K562 (cell line): ENCODE measurements around the gene PDGFC. TPM values are rescaled to one million over a fixed set of nuclear protein-coding genes. Genes with fewer than 3 reads are reported as not detected.

Experiments used
- ATAC-seq: fragments of 200-7000 bp; cut with Tn5 transposase; 3 replicates; pipeline ENCODE4 v1.9.1; 2020; ENCODE audit warnings: moderate library complexity
- BruUV-seq: library from RNA; stranded (reverse); fragments of 400-500 nt; replicated peaks from 2 replicates; lab custom pipeline; 2021; lab: Mats Ljungman, UMichigan
- CTCF ChIA-PET: fragments of 300-600 bp; formaldehyde crosslinking; extraction: SDS; loops from one replicate; lab custom pipeline; 2021; ENCODE audit warnings: low intra/inter-chr PET ratio; lab: Yijun Ruan, JAX
- POLR2A ChIA-PET: fragments of 300-600, 350-650 bp; sonication (Branson Sonifier 250); formaldehyde crosslinking; extraction: SDS; loops from one replicate; lab custom pipeline; 2021; ENCODE audit warnings: antibody characterized with exemption, inconsistent platforms; lab: Yijun Ruan, JAX
- DNase-seq, 4 experiments: peaks; one replicate each; pipeline versions ENCODE4 v3.0.0 to v3.0.0-alpha.2; 2011 to 2018; ENCODE audit warnings: low spot score in 3 of 4, mixed read lengths in 3 of 4; ENCODE audit errors: extremely low read depth in 1 of 4
- FAIRE-seq: peaks from 2 replicates; lab custom pipeline; 2011; peaks lifted over from hg19 to GRCh38; lab: Jason Lieb, UNC
- H2AFZ ChIP-seq: 2 replicates; pipeline ENCODE4 v1.6.0; 2011; ENCODE audit warnings: low read depth, low read length, control low read depth, inconsistent platforms
- H3K27ac ChIP-seq: fragments of 200-600 bp; 3 replicates; pipeline ENCODE4 v1.8.0; 2011; ENCODE audit warnings: low read depth, mild to moderate bottlenecking, control low read depth, inconsistent platforms, low read length, moderate library complexity, mixed read lengths; ENCODE audit errors: extremely low read depth
- H3K27me3 ChIP-seq, 2 experiments: fragments of 300-600 bp in 1 of 2; 2 replicates in 1 of 2; 3 replicates in 1 of 2; pipeline versions ENCODE4 v1.6.0 to v1.8.0; 2011; ENCODE audit warnings: inconsistent platforms in 2 of 2, low read length in 2 of 2, mild to moderate bottlenecking in 1 of 2, mixed read lengths in 1 of 2, moderate library complexity in 1 of 2; ENCODE audit not compliant: control insufficient read depth in 2 of 2, insufficient read depth in 2 of 2
- H3K36me3 ChIP-seq: fragments of 300-600 bp; 3 replicates; pipeline ENCODE4 v1.8.0; 2011; ENCODE audit warnings: mild to moderate bottlenecking, low read length, inconsistent platforms; ENCODE audit not compliant: control insufficient read depth, insufficient read depth
- H3K4me1 ChIP-seq, 2 experiments: fragments of 200-600 bp in 1 of 2; replicated peaks in 1 of 2; 2 replicates in 1 of 2; 3 replicates in 1 of 2; pipeline versions ENCODE4 v1.5.1 to v1.8.0; 2011; ENCODE audit warnings: inconsistent platforms in 2 of 2, low read length in 2 of 2, mild to moderate bottlenecking in 1 of 2, mixed read lengths in 1 of 2, moderate library complexity in 1 of 2; ENCODE audit not compliant: control insufficient read depth in 2 of 2, insufficient read depth in 2 of 2
- H3K4me2 ChIP-seq: 2 replicates; pipeline ENCODE4 v1.6.1; 2011; ENCODE audit warnings: low read length, control low read depth, inconsistent platforms, mixed read lengths; ENCODE audit not compliant: insufficient read depth
- H3K4me3 ChIP-seq: fragments of 200-600 bp; sonication (generic), shearing (Covaris generic); 2 replicates; pipeline ENCODE4 v1.5.1; 2016; ENCODE audit warnings: control low read depth, inconsistent platforms
- H3K79me2 ChIP-seq: fragments of 200-600 bp; 3 replicates; pipeline ENCODE4 v1.8.0; 2011; ENCODE audit warnings: low read length, inconsistent platforms; ENCODE audit not compliant: control insufficient read depth, insufficient read depth
- H3K9ac ChIP-seq, 2 experiments: 2 replicates each; pipeline versions ENCODE4 v1.6.0 to v1.6.1; 2011; ENCODE audit warnings: low read depth in 2 of 2, low read length in 2 of 2, control low read depth in 1 of 2, inconsistent platforms in 1 of 2, mild to moderate bottlenecking in 1 of 2, mixed read lengths in 1 of 2; ENCODE audit not compliant: insufficient read depth in 1 of 2
- H3K9me1 ChIP-seq: one replicate; pipeline ENCODE4 v1.6.0; 2011; ENCODE audit warnings: inconsistent platforms, mild to moderate bottlenecking, low read length, moderate library complexity; ENCODE audit not compliant: control insufficient read depth, insufficient read depth
- H3K9me3 ChIP-seq: replicated peaks from 2 replicates; pipeline ENCODE4 v1.5.1; 2011; ENCODE audit warnings: low read depth, low read length, inconsistent platforms; ENCODE audit not compliant: control insufficient read depth, insufficient read depth
- H4K20me1 ChIP-seq: replicated peaks from 2 replicates; pipeline ENCODE4 v1.6.1; 2011; ENCODE audit warnings: low read length, inconsistent platforms, mixed read lengths; ENCODE audit not compliant: control insufficient read depth, insufficient read depth
- ETV1 ChIP-seq: fragments of 450-650 bp; conservative IDR thresholded peaks from 2 replicates; pipeline ENCODE4 v1.6.1; 2016; ENCODE audit warnings: missing genetic modification characterization, control low read depth, low read depth, missing compliant biosample characterization
- FOXJ2 ChIP-seq: fragments of 200-800 bp; sonication (Bioruptor generic); IDR thresholded peaks from 2 replicates; pipeline ENCODE4 v1.6.1; 2016; ENCODE audit warnings: missing genetic modification characterization, missing compliant biosample characterization
- KAT2B ChIP-seq: IDR thresholded peaks from one replicate; pipeline ENCODE4 v1.6.1; 2012; ENCODE audit warnings: low read depth, mild to moderate bottlenecking, control low read depth, inconsistent platforms, low read length, moderate library complexity
- MBD2 ChIP-seq: sonication (generic); IDR thresholded peaks from 2 replicates; pipeline ENCODE4 v1.6.1; 2016; ENCODE audit warnings: low read depth, borderline replicate concordance
- MEF2D ChIP-seq: conservative IDR thresholded peaks from 2 replicates; pipeline ENCODE4 v1.6.1; 2016; ENCODE audit warnings: low read depth, missing genetic modification characterization, missing compliant biosample characterization
- NEUROD1 ChIP-seq: fragments of 150-350 bp; IDR thresholded peaks from 2 replicates; pipeline ENCODE4 v1.6.1; 2014; ENCODE audit warnings: borderline replicate concordance, low read length, low read depth; ENCODE audit not compliant: partially characterized antibody
- POLR2AphosphoS2 ChIP-seq: IDR thresholded peaks from 2 replicates; pipeline ENCODE4 v1.6.1; 2012; ENCODE audit warnings: low read length, improper control_type of control experiment
- POLR2B ChIP-seq: fragments of 450-650 bp; IDR thresholded peaks from 2 replicates; pipeline ENCODE4 v1.6.1; 2018; ENCODE audit warnings: low read depth; ENCODE audit not compliant: partially characterized antibody
- PURB ChIP-seq: sonication (generic); formaldehyde crosslinking; IDR thresholded peaks from 2 replicates; pipeline ENCODE4 v1.9.0; 2021; ENCODE audit warnings: low read depth, mild to moderate bottlenecking, missing genetic modification reagents
- RFX1 ChIP-seq: fragments of 450-650 bp; IDR thresholded peaks from 2 replicates; pipeline ENCODE4 v1.6.1; 2016; ENCODE audit warnings: mild to moderate bottlenecking, moderate library complexity
- SIX5 ChIP-seq, 2 experiments: IDR thresholded peaks; 2 replicates each; pipeline ENCODE4 v1.6.1; 2011; ENCODE audit warnings: low read length in 2 of 2, borderline replicate concordance in 1 of 2, low read depth in 1 of 2, mild to moderate bottlenecking in 1 of 2, moderate library complexity in 1 of 2; ENCODE audit not compliant: insufficient read depth in 1 of 2
- SP1 ChIP-seq: sonication (generic); formaldehyde crosslinking; IDR thresholded peaks from 2 replicates; pipeline ENCODE4 v1.8.1; 2022; ENCODE audit warnings: mild to moderate bottlenecking, missing genetic modification reagents
- TFAM ChIP-seq: fragments of 250-450 bp; sonication (Bioruptor Pico); conservative IDR thresholded peaks from 2 replicates; pipeline ENCODE4 v1.5.0; 2021; ENCODE audit warnings: mild to moderate bottlenecking, moderate library complexity
- ZBED1 ChIP-seq: IDR thresholded peaks from 2 replicates; pipeline ENCODE4 v1.6.1; 2014
- ZNF41 ChIP-seq: fragments of 250-450 bp; sonication (Bioruptor Pico); conservative IDR thresholded peaks from 2 replicates; pipeline ENCODE4 v1.4.0; 2020; ENCODE audit warnings: mild to moderate bottlenecking
- ZNF561 ChIP-seq: fragments of 450-650 bp; formaldehyde crosslinking; conservative IDR thresholded peaks from 2 replicates; pipeline ENCODE4 v1.4.0; 2020; ENCODE audit warnings: mild to moderate bottlenecking, moderate library complexity
- WGBS: fragments of 100-300 bp; shearing (Covaris generic); methylation state at CpG from one replicate; pipeline ENCODE4 v1.1.6; 2016; ENCODE audit warnings: low coverage, mixed read lengths; ENCODE audit not compliant: insufficient coverage; ENCODE audit errors: missing lambda C conversion rate; 5-methylcytosine and 5-hydroxymethylcytosine counted together
- in situ Hi-C: fragments of 300-500 bp; cut with MboI; formaldehyde crosslinking; loops from 4 replicates; pipeline ENCODE4 v1.15.0; 2018; ENCODE audit warnings: inconsistent platforms, mixed read lengths
- intact Hi-C: fragments of 100-400 bp; cut with micrococcal nuclease; formaldehyde crosslinking; loops from 2 replicates; pipeline ENCODE4 v1.14.2; 2022
- polyA plus RNA-seq, 8 experiments: library from polyadenylated mRNA; depleted of rRNA in 4 of 8; stranded (reverse) in 5 of 8; unstranded in 3 of 8; fragments of >200 nt; fragmentation: Nextera tagmentation in 2 of 8; fragmentation: Illumina TruSeq in 1 of 8; extraction: Ambion mirVana in 2 of 8; extraction: Trizol in 1 of 8; gene quantifications; 2 replicates each; pipeline versions ENCODE4 v1.2.1 to v1.2.3, GENCODE V29; 2011 to 2014; ENCODE audit warnings: inconsistent platforms in 1 of 8, missing spikeins in 1 of 8
- total RNA-seq, 7 experiments: library from RNA; depleted of rRNA in 6 of 7; stranded (reverse); fragments of >200 nt in 6 of 7; fragmentation: Illumina TruSeq in 2 of 7; extraction: Trizol in 2 of 7; gene quantifications; 2 replicates each; pipeline versions ENCODE4 v1.2.1 to v1.2.3, GENCODE V29; 2011 to 2021; ENCODE audit warnings: low replicate concordance in 1 of 7
- TF ChIP-seq, protein P1 (sequence below): fragments of 250-450 bp; sonication (Bioruptor Pico); IDR thresholded peaks from 2 replicates; pipeline ENCODE4 v1.4.0; 2020; ENCODE audit warnings: borderline replicate concordance
- TF ChIP-seq, protein P2 (sequence below): fragments of 250-450 bp; sonication (Bioruptor Pico); IDR thresholded peaks from 2 replicates; pipeline ENCODE4 v1.5.0; 2020; ENCODE audit warnings: mild to moderate bottlenecking, borderline replicate concordance

PDGFC gene
- total and polyA plus RNA-seq, 9 of the 15 experiments (the other 6 are each of a cell fraction or from before 2014, with no cell fraction given): not detected

DNA sequence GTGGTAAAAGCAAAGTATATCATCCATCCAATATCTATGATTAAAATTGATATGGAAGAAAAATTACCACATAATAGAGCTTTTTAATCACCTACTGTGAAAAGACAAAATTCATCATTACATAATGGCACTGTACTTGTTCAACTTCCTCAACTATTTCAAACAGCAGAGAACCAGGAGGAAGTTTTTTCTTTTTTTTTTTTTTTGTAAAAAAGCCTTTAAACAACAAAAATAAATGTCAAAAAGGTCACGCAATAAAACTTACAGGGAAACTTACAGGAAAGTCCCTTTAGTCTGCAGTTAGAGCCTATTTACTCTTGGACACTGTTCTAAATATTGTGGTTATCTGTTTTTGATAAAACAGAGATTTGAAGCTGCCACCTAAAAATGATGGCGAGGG is 4.8 kb downstream of the PDGFC start:
- in situ Hi-C loops: no loop called here
- CTCF ChIA-PET: no interaction called here

More for the DNA sequence above, 4.8 kb downstream of the PDGFC start:
- no peak for ATAC-seq
- no peak for FAIRE-seq
- Histone ChIP-seq H3K9me3 (no peaks in the 10 kb centered on the region), H3K36me3 (no peaks in the 10 kb centered on the region), H4K20me1 (no peaks in the 10 kb centered on the region), H2AFZ (no peak overlapping the region), H3K9ac (no peak overlapping the region), H3K4me3 (no peak overlapping the region), H3K27me3 (no peaks in the 10 kb centered on the region), H3K4me2 (no peak overlapping the region), H3K9me1 (no peaks in the 10 kb centered on the region), H3K27ac (no peak overlapping the region), H3K79me2 (no peaks in the 10 kb centered on the region), H3K4me1 (0 out of 5 replicates have a peak, but pooled peaks cover 0 to 5% of the 10 kb centered on the region in 2 experiments)
- no TSS peak for BruUV-seq
- no peak for TF ChIP-seq RFX1
- TF ChIP-seq FOXJ2 (tag): no peak
- no peak for TF ChIP-seq POLR2AphosphoS2
- TF ChIP-seq, protein P1, sequence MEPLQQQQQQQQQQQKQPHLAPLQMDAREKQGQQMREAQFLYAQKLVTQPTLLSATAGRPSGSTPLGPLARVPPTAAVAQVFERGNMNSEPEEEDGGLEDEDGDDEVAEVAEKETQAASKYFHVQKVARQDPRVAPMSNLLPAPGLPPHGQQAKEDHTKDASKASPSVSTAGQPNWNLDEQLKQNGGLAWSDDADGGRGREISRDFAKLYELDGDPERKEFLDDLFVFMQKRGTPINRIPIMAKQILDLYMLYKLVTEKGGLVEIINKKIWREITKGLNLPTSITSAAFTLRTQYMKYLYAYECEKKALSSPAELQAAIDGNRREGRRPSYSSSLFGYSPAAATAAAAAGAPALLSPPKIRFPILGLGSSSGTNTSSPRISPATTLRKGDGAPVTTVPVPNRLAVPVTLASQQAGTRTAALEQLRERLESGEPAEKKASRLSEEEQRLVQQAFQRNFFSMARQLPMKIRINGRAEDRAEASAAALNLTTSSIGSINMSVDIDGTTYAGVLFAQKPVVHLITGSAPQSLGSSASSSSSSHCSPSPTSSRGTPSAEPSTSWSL (CRISPR knock-in tag): no peak
- no peak for TF ChIP-seq ZNF41
- no peak for TF ChIP-seq MEF2D (tag)
- no peak for TF ChIP-seq ZNF561 (CRISPR knock-in tag)
- no peak for TF ChIP-seq KAT2B
- no peak for TF ChIP-seq TFAM (CRISPR knock-in tag)
- no peak for TF ChIP-seq SP1 (CRISPR knock-in tag)
- no peak for TF ChIP-seq POLR2B
- no peak for TF ChIP-seq NEUROD1
- TF ChIP-seq ETV1: no peak
- no peak for TF ChIP-seq MBD2
- TF ChIP-seq, protein P2, sequence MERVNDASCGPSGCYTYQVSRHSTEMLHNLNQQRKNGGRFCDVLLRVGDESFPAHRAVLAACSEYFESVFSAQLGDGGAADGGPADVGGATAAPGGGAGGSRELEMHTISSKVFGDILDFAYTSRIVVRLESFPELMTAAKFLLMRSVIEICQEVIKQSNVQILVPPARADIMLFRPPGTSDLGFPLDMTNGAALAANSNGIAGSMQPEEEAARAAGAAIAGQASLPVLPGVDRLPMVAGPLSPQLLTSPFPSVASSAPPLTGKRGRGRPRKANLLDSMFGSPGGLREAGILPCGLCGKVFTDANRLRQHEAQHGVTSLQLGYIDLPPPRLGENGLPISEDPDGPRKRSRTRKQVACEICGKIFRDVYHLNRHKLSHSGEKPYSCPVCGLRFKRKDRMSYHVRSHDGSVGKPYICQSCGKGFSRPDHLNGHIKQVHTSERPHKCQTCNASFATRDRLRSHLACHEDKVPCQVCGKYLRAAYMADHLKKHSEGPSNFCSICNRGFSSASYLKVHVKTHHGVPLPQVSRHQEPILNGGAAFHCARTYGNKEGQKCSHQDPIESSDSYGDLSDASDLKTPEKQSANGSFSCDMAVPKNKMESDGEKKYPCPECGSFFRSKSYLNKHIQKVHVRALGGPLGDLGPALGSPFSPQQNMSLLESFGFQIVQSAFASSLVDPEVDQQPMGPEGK (CRISPR knock-in tag): no peak
- no peak for TF ChIP-seq ZBED1
- TF ChIP-seq PURB (CRISPR knock-in tag): no peak
- no peak for TF ChIP-seq SIX5 (IDR thresholded peaks at IDR 0.05; ENCODE audit: borderline replicate concordance in 1 of 2, insufficient read depth in 1 of 2, low read depth in 1 of 2, low read length in 2 of 2)
- intact Hi-C loops: no loop called here
- POLR2A ChIA-PET: no interaction called here
- WGBS: 0% methylated on average over 2 of the region's 2 CpGs
- DNase-seq: no peak
